HG03558 (cell line): ENCODE measurements around the gene RGS16.

Source experiments
- ATAC-seq: cut with Tn5 transposase; IDR thresholded peaks from one replicate; pipeline ENCODE4 v1.9.1; 2021; ENCODE audit warnings: moderate number of reproducible peaks; ENCODE audit not compliant: unreplicated experiment; ENCODE audit errors: extremely low read depth

Gene RGS16

GRCh38 chr1:182630586-182630985 lies 26.4 kb upstream of the RGS16 start:
- no peak for ATAC-seq

- no peak for ATAC-seq
Measured at GRCh38 chr1:182629499-182630096, 25.4 kb upstream of the RGS16 start.

- ATAC-seq = no peak
Measured at GRCh38 chr1:182629080-182629479, 24.9 kb upstream of the RGS16 start.

GRCh38 chr1:182628657-182629056 lies 24.5 kb upstream of the RGS16 start:
- no peak for ATAC-seq

- no peak for ATAC-seq
Measured at GRCh38 chr1:182627622-182628021, 23.4 kb upstream of the RGS16 start.

- ATAC-seq = no peak
Measured at GRCh38 chr1:182626527-182626926, 22.3 kb upstream of the RGS16 start.

GRCh38 chr1:182625719-182626504 lies 21.7 kb upstream of the RGS16 start:
- no peak for ATAC-seq

- ATAC-seq = no peak
Measured at GRCh38 chr1:182625024-182625423, 20.8 kb upstream of the RGS16 start.

GRCh38 chr1:182624577-182624976 lies 20.4 kb upstream of the RGS16 start:
- no peak for ATAC-seq

GRCh38 chr1:182622901-182623528 lies 18.8 kb upstream of the RGS16 start:
- no peak for ATAC-seq

GRCh38 chr1:182621906-182622305 lies 17.7 kb upstream of the RGS16 start:
- no peak for ATAC-seq

- no peak for ATAC-seq
Measured at GRCh38 chr1:182620924-182621585, 16.9 kb upstream of the RGS16 start.

GRCh38 chr1:182617734-182618351 lies 13.7 kb upstream of the RGS16 start:
- ATAC-seq = no peak

- no peak for ATAC-seq
Measured at GRCh38 chr1:182617014-182617429, 12.8 kb upstream of the RGS16 start.

- peak; percentile 61 for ATAC-seq
Measured at GRCh38 chr1:182616130-182617013, 12.2 kb upstream of the RGS16 start.

GRCh38 chr1:182615468-182616129 lies 11.4 kb upstream of the RGS16 start:
- ATAC-seq = peak; percentile 6

GRCh38 chr1:182614796-182615454 lies 10.7 kb upstream of the RGS16 start:
- ATAC-seq = peak; percentile 20

- ATAC-seq = no peak
Measured at GRCh38 chr1:182611787-182612186, 7.6 kb upstream of the RGS16 start.

- ATAC-seq = no peak
Measured at GRCh38 chr1:182611326-182611725, 7.1 kb upstream of the RGS16 start.
